ENCODE results near the gene CYLC2.

- TF ChIP-seq CTCF (IDR thresholded peaks at IDR 0.05; ENCODE audit: low read length) (no peak), EZH2phosphoT487 (IDR thresholded peaks at IDR 0.05; ENCODE audit: low read length) (no peak)
Observed at GRCh38 chr9:102974530-102974929, 20.6 kb upstream of the CYLC2 start.
